ENCODE data around the gene NFX1. TPM values are rescaled to one million over a fixed set of nuclear protein-coding genes. Genes with fewer than 3 reads are reported as not detected.

Gene NFX1
- total RNA-seq, 1 experiment from 2014 or later, result 15.4 TPM

- ChIA-PET CTCF (no interaction called here), POLR2A (ENCODE audit: unreplicated experiment) (no interaction called here)
- BruUV-seq (replicated peaks), result no TSS peak
- peaks cover 28% of the 10 kb centered on the region for H3K4me1 ChIP-seq (ENCODE audit: insufficient read depth, low read length)
- intact Hi-C loops (cut with micrococcal nuclease), result no loop called here
- H3K9ac ChIP-seq (ENCODE audit: low read length), result no peak overlapping the region
- H3K4me3 ChIP-seq (ENCODE audit: low read length), result no peak overlapping the region
- H3F3A ChIP-seq (ENCODE audit: low read length, unreplicated experiment), result peaks cover 7% of the 10 kb centered on the region
- no peak overlapping the region for H3K27ac ChIP-seq (ENCODE audit: low read length)
- no peak overlapping the region for H3K4me2 ChIP-seq (ENCODE audit: low read length)
- H2AFZ ChIP-seq (ENCODE audit: low read length), result no peak overlapping the region
- H3K36me3 ChIP-seq (ENCODE audit: low read depth, low read length), result peaks cover 16% of the 10 kb centered on the region
- H4K20me1 ChIP-seq (ENCODE audit: low read length), result peaks cover 8% of the 10 kb centered on the region
- H3K27me3 ChIP-seq (ENCODE audit: low read length), result no peaks in the 10 kb centered on the region
- TF ChIP-seq EZH2 (IDR thresholded peaks at IDR 0.05; ENCODE audit: low read length, unreplicated experiment), result no peak
- no peak for TF ChIP-seq CTCF (conservative IDR thresholded peaks at IDR 0.05; ENCODE audit: low read depth, low read length)
- TF ChIP-seq EZH2phosphoT487 (IDR thresholded peaks at IDR 0.05; ENCODE audit: borderline replicate concordance, low read length), result no peak
- H3K9me2 ChIP-seq (replicated peaks; ENCODE audit: low read length), result no peaks in the 10 kb centered on the region
- H3K9me3 ChIP-seq (ENCODE audit: low read length), result no peaks in the 10 kb centered on the region
- ATAC-seq (no peak), DNase-seq (no peak)
- peaks cover 42% of the 10 kb centered on the region for H3K79me2 ChIP-seq (ENCODE audit: low read length)
These were observed 23.1 kb upstream of the NFX1 start for GRCh38 chr9:33267151-33267767.

- H3K36me3 ChIP-seq (ENCODE audit: low read depth, low read length), result peaks cover 16% of the 10 kb centered on the region
These were observed 20.2 kb upstream of the NFX1 start for GRCh38 chr9:33270146-33270545.

More at GRCh38 chr9:33270146-33270545, 20.2 kb upstream of the NFX1 start:
- no peak overlapping the region for H2AFZ ChIP-seq (ENCODE audit: low read length)
- no peaks in the 10 kb centered on the region for H3K27me3 ChIP-seq (ENCODE audit: low read length)
- peak; percentile 26; the same call in 1 of the 2 replicates for ATAC-seq
- CTCF ChIA-PET, result no interaction called here
- H3K4me3 ChIP-seq (ENCODE audit: low read length), result no peak overlapping the region
- H3K79me2 ChIP-seq (ENCODE audit: low read length), result peaks cover 23% of the 10 kb centered on the region
- POLR2A ChIA-PET (ENCODE audit: unreplicated experiment), result no interaction called here
- intact Hi-C loops (cut with micrococcal nuclease), result no loop called here
- H3K4me2 ChIP-seq (ENCODE audit: low read length), result no peak overlapping the region
- BruUV-seq (replicated peaks), result no TSS peak
- no peak for DNase-seq
- H3F3A ChIP-seq (ENCODE audit: low read length, unreplicated experiment), result peaks cover 7% of the 10 kb centered on the region
- TF ChIP-seq CTCF (conservative IDR thresholded peaks at IDR 0.05; ENCODE audit: low read depth, low read length) (no peak), EZH2phosphoT487 (IDR thresholded peaks at IDR 0.05; ENCODE audit: borderline replicate concordance, low read length) (no peak), EZH2 (IDR thresholded peaks at IDR 0.05; ENCODE audit: low read length, unreplicated experiment) (no peak)
- no peaks in the 10 kb centered on the region for H3K9me2 ChIP-seq (replicated peaks; ENCODE audit: low read length)
- H3K4me1 ChIP-seq (ENCODE audit: insufficient read depth, low read length), result peaks cover 45% of the 10 kb centered on the region
- no peak overlapping the region for H3K27ac ChIP-seq (ENCODE audit: low read length)
- H3K9me3 ChIP-seq (ENCODE audit: low read length), result no peaks in the 10 kb centered on the region
- no peak overlapping the region for H3K9ac ChIP-seq (ENCODE audit: low read length)
- no peaks in the 10 kb centered on the region for H4K20me1 ChIP-seq (ENCODE audit: low read length)
